Measurements from ENCODE around the gene NKIRAS1.

DNA sequence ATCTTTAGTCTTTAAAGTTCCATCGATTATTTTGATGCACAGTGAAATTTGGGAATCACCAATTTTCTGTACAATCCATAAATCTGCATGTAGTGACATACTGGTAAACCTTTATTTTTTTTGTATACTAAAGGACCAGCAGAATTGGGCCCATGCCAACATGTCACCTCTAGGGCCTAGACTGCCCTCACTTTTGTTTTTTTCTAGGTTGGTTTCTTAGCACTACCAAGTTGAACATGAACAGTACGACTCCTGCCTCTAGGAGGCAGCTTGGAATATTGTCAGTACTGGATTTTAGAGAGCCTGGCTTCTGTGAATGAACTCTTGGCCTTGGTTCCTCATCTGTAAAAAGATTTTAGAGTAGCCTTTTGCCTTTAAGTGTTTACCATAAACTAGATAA, 32.3 kb downstream of the NKIRAS1 start:
- TF ChIP-seq, protein P1, sequence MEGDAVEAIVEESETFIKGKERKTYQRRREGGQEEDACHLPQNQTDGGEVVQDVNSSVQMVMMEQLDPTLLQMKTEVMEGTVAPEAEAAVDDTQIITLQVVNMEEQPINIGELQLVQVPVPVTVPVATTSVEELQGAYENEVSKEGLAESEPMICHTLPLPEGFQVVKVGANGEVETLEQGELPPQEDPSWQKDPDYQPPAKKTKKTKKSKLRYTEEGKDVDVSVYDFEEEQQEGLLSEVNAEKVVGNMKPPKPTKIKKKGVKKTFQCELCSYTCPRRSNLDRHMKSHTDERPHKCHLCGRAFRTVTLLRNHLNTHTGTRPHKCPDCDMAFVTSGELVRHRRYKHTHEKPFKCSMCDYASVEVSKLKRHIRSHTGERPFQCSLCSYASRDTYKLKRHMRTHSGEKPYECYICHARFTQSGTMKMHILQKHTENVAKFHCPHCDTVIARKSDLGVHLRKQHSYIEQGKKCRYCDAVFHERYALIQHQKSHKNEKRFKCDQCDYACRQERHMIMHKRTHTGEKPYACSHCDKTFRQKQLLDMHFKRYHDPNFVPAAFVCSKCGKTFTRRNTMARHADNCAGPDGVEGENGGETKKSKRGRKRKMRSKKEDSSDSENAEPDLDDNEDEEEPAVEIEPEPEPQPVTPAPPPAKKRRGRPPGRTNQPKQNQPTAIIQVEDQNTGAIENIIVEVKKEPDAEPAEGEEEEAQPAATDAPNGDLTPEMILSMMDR (IDR thresholded peaks at IDR 0.05; ENCODE audit: insufficient read depth, low read length, poor library complexity, severe bottlenecking) = no peak
- no peak for TF ChIP-seq EZH2phosphoT487 (conservative IDR thresholded peaks at IDR 0.05; ENCODE audit: low read length)
